Cardiac septum (tissue), 1 donor: ENCODE results near the gene XPNPEP2. TPM values are rescaled to one million over a fixed set of nuclear protein-coding genes. Genes with fewer than 3 reads are reported as not detected.

ENCODE experiments used
- DNase-seq: peaks from one replicate; pipeline ENCODE4 v3.0.0-alpha.2; 2020; ENCODE audit warnings: low spot score
- intact Hi-C: fragments of 100-400 bp; cut with DNase I; formaldehyde crosslinking; loops from one replicate; pipeline ENCODE4 v1.14.0; 2022
- total RNA-seq: library from RNA; stranded (reverse); fragmentation: NEBNext Ultra II Directional; extraction: Animal tissue kit (Norgen Biotek cat#: 25700); gene quantifications from one replicate; pipeline ENCODE4 v1.2.1, GENCODE V29; 2021
- donor health status: DM: no; HTN: no; CAD: no.

The XPNPEP2 gene
- total RNA-seq, 1 donor from 2014 or later, result 0.22 TPM

DNA sequence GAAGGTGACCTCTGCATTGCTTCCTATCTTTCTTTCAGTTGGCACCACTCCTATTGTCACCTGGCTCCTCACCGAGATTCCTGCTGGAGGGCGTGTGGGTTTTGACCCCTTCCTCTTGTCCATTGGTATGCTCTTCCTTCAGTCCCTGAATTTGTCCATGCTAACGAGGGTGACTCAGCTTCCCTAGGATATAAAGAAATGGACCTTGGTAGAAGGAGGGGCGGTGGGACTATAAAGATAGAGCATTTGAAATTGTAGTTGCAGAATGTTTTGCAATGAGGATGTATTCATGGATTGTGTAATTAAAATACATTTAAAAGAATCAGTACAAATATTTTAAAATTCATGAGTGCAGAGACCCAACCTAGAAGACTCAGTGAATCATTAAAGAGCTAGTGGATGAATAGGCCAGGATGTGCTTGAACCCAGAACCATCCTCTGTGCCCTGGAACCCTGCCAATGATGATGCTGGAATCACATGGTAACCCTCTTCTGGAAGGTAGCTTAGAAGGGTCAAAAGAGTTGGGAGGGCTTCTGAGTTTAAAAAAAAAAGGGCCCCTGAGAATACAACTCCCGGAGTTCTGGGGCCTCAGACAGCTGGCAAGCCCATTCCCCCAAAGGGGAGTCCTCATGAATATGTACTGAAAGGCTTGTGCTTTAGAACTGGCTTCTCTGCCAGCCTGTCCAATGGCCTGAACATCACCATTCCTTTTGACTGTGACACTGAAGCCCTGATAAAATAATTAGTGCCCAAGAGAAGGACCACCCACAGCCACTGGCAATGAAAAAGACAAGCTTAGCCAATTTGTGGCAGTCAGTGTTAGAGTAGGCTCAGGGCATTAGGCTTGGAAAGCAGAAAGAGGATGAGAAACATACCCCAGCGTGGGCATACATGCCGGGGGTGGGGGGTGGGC, 8.0 kb downstream of the XPNPEP2 start:
- intact Hi-C loops, result no loop called here
- peak; percentile 33 for DNase-seq

DNA sequence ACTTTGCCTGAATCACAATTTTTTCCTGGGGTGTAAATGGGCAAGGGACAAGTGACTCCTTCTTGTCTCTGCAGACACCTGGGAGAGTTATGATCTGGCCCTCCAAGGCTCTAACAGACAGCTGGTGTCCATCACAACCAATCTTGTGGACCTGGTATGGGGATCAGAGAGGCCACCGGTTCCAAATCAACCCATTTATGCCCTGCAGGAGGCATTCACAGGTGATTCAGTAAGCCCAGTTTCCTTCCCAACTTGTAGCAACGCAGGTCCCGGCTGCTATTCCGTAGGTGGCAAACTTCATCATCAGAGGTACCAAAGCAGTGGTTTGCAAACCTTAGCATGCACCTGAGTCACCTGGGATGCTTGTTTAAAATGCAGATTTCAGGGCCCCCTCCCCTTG, 8.8 kb downstream of the XPNPEP2 start:
- intact Hi-C loops, result no loop called here
- peak; percentile 19 for DNase-seq

DNA sequence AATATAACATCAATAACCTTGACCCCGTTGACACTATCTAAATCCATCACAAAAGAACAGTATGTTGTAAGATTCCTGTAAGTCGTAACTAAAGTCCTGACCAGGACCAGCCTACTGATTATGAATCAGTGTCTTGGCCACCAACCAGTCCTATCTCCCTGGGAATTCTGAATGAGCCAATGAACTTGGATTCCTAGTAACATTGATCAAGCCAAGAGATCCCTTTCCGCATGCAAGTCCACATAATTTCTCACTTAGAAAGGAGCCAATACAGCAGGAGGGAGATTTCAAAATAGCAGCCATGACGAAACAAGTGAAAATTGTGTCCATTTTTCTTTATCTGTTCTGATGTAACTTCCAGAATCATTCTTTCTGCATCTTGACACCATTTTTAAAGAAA, 9.5 kb downstream of the XPNPEP2 start:
- intact Hi-C loops, result no loop called here
- no peak for DNase-seq

DNA sequence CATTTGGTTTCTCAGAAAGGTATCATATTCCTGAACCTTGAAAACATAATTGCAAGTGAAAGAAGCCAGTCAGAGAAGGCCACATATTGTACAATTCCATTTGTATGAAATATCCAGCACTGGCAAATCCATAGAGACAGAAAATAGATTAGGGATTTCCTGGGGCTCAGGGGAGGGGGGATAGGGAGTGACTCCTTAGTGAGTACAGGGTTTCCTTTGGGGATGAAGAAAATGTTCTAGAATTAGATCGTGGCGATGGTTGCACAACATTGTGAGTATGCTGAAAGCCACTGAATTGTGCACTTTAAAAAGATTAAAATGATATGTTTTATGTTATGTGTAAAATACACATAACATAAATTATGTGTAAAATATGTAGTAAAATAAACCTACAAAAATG, 10.3 kb downstream of the XPNPEP2 start:
- no peak for DNase-seq
- intact Hi-C loops, result no loop called here

DNA sequence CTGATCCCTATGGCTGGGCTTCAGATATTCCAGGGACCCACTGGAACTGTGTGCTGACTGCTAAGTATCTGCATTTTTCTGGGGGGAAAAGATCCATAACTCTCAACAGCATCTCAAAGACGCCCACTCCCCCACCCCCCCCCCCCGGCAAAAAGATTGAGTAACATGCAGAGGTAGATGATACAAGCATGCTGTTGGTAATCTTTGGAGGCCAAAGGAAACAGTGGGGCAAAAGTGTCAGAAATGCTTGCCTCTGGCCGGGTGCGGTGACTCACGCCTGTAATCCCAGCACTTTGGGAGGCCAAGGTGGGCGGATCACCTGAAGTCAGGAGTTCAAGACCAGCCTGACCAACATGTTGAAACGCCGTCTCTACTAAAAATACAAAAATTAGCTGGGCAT, 12.2 kb downstream of the XPNPEP2 start:
- intact Hi-C loops, result no loop called here
- DNase-seq, result no peak

DNA sequence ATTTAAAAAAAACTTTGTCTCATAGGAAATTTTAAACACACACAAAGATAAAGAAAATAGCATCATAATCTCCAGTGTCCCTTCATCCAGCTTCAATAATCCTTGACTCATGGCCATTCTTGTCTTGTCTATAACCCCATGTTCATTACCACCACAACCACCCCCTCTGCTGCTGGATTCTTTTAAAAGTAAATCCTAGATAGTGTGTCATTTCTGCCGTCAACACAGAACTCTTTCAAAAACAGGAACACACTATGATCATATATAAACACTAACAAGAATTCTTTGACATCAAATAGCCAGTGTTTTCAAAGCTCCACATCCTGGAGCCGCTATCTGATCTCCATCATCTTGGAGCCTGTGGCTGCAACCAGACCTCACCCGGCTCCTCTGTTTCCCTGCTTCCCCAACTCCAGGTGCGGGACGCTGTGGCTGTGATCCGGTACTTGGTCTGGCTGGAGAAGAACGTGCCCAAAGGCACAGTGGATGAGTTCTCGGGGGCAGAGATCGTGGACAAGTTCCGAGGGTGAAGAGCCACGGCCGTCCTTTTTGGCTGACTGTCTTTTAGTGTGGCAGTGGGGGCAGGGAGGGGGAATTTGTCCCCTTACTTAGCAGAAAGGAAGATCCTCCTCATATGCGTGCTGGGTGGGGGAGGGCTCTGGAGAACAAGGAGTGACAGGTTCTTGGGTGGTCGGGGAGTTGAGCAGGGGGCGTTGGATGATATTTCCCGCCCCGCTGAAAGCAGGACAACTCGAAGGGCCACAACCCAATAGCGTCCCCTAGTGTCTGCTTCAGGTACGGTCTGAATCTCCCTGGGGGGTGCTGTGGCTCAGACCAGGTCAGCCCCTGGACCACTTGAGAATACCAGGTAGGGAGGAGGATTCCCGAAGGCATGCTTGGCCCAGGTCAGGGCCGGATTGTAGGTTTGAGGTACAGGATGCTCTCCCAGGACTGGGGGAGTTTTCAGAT, 15.6 kb downstream of the XPNPEP2 start:
- no peak for DNase-seq
- intact Hi-C loops, result no loop called here

DNA sequence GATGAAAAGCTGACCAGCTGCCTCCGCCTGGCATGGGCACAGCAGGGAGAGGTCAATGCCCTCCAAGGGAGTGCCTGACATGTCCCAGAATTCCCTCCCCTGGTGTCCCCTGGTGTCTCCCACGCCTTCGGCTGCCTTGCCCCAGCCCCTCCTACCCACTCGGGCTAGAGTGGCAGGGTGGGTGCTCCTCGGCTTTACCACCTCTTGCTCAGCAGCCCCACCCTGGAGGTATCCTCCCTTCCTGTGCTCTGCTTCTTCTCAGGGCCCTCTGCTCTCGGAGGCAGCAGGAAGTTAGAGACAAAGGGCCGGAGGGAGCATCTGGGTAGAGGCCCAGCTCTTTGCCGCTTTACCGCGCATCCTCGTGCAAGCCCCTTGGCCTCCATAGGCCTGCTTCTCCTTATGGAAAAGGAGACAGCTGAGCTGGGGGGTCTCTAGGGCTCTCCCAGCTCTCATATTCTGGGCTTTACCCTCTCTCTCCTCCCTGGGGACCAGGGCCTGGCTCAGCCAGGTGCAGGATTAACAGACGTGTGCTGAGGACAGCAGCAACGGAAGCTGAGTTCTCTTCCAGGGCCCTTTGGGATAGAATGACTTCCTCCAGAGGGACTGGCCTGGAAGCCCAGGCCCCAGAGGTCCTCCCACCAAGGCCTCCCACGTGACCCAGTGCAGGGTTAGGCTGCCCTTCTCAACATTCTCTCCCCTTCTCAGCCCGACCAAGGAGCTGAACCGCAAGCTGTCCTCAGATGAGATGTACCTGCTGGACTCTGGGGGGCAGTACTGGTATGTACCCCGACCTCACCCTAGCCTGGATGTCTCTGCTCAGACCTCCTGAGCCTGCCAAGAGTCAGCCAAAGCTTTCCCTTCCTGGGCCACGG, 17.2 kb downstream of the XPNPEP2 start:
- DNase-seq, result no peak
- intact Hi-C loops, result no loop called here

DNA sequence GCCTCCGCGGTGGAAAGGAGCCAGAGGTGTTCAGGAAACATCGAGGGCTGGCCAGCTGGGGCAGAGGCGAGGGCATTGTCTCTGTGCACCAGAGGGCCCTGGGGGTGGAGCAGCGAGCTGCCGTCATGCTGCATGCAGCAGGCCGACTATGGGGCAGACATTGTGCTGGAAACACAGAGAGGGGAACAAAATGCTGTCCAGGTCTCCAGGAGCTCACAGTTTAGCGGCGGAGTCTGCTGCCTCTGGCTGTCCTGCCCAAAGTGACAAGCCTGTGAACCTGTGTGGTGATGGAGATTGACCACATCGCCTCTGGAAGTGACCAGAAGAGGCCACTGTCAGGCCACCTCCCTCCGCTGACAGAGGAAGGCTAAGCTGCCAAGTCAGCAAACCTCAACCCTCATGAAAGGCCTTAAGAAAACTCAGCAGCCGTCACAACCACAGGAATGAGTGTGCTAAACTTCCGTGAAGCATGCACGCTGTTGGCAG, 20.8 kb downstream of the XPNPEP2 start:
- intact Hi-C loops, result no loop called here

DNA sequence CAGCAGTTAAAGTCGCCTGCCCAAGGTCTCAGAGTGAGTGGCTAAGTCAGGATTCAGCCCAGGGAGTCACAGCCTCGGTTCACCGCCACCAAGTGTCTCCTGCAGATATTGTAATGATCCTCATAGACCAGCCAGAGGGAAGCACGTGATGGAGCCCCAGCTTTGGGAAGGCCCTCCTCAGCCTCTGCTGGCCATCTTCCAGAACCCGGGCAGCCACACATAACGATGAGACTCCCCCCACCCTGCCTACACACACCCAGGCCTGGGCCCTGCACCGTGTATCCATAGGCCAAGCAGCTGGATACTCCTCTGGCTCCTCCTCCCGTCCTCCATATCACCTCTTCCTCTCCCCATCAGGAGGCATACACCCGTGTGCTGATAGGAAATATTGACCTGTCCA, 21.4 kb downstream of the XPNPEP2 start:
- no peak for DNase-seq
- intact Hi-C loops, result no loop called here

More for the DNA sequence above, 20.8 kb downstream of the XPNPEP2 start:
- DNase-seq, result peak; percentile 80

DNA sequence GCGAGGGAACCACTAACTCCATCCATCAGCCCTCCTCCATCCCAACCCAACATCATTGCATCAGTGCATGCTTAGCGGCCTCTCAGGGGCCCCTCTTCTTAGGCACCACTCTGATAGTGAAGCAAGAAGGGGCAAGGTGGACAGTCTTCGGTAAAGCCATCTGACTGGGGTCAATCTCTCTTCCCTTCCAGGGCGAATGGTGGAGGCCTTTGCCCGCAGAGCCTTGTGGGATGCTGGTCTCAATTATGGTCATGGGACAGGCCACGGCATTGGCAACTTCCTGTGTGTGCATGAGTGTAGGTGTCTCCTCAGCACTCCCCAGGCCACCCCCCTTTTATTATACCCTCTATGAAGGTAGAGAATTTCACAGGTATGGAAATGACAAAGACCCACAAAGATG, 22.2 kb downstream of the XPNPEP2 start:
- no peak for DNase-seq
- intact Hi-C loops, result no loop called here

DNA sequence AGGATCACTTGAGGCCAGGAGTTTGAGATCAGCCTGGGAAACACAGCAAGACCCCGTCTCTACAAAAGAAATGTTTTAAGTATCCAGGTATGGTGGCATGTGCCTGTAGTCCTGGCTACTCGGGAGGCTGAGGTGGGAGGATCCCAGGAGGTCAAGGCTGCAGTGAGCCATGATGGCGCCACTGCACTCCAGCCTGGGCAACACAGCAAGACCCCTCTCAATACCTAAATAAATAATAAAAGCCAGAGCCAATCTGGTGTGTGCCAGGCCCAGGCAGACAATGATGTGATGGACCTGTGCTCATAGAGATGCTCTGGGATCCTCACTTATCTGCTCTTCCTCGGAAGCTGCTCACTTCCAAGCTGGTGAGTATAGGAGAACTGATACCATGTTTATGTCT, 22.8 kb downstream of the XPNPEP2 start:
- intact Hi-C loops, result no loop called here
- DNase-seq, result no peak

DNA sequence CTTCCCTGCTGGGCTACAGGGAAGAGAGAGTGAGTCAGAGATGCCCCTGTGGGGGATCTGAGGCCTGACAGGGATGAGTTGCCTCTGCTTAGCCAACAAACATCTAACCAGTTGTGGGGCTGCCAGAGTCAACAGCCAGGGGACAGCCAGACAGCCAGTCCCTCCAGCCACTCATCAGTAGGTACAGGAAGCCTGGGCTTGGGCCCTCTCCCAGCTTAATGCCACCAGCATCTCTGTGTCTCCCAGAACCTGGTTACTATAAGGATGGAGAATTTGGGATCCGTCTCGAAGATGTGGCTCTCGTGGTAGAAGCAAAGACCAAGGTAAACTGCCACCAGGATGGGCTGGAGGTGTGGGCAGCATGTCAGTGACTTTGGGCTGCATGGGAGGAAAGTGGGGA, 23.7 kb downstream of the XPNPEP2 start:
- intact Hi-C loops, result no loop called here
- no peak for DNase-seq

DNA sequence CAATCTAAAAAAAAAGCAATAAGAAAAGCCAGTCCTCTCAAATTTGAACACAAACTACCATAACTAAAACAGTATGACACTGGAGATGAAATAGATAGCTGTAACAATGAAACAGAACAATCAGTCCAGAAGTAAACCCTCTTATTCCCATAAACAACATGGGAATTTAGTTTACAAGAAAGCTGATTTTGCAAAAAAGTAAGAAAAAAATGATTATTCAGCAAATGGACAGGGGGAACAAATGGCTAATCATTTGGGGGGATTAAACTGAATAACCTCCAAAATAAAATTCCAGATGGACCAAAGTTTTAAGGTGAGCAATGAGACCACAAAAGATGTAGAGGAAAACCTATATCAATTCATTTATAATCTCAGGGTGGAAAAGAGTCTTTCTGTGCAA, 24.9 kb downstream of the XPNPEP2 start:
- no peak for DNase-seq
- intact Hi-C loops, result no loop called here

DNA sequence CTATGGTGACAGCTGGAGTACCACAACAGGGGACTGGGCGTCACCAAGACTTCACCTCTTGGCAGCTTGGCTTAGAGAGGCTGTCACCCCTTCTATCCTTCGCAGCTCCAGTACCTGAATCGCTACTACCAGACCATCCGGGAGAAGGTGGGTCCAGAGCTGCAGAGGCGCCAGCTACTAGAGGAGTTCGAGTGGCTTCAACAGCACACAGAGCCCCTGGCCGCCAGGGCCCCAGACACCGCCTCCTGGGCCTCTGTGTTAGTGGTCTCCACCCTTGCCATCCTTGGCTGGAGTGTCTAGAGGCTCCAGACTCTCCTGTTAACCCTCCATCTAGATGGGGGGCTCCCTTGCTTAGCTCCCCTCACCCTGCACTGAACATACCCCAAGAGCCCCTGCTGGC, 29.4 kb downstream of the XPNPEP2 start:
- intact Hi-C loops, result no loop called here
- DNase-seq, result no peak

DNA sequence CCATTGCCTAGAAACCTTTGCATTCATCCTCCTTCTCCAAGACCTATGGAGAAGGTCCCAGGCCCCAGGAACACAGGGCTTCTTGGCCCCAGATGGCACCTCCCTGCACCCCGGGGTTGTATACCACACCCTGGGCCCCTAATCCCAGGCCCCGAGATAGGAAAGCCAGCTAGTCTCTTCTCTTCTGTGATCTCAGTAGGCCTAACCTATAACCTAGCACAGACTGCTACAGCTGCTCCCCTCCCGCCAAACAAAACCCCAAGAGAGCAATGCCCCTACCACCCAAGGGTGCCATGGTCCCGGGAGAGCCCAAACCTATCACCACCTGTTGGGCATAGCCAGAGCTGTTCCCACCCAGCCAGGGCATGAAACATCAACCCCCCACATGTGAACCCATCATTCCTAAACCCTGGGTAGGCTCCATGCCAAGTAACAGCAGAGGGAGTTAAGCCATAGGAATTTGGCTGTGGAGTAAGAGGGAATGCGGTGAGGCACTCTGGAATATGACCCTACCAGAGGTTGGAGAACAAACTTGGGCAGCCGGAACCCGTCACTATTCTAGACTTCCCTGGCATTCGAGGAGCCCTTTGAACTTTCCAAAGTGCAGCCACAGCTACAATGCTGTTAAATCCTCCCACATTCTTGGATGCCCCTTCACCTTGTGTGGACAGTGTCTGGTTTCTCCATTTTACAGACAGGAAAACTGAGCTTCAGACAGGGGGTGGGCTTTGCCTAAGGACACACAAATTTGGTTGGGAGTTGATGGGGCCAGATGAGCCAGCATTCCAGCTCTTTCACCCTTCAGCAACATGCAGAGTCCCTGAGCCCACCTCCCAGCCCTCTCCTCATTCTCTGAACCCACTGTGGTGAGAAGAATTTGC, 30.0 kb downstream of the XPNPEP2 start:
- no peak for DNase-seq
- intact Hi-C loops, result no loop called here

DNA sequence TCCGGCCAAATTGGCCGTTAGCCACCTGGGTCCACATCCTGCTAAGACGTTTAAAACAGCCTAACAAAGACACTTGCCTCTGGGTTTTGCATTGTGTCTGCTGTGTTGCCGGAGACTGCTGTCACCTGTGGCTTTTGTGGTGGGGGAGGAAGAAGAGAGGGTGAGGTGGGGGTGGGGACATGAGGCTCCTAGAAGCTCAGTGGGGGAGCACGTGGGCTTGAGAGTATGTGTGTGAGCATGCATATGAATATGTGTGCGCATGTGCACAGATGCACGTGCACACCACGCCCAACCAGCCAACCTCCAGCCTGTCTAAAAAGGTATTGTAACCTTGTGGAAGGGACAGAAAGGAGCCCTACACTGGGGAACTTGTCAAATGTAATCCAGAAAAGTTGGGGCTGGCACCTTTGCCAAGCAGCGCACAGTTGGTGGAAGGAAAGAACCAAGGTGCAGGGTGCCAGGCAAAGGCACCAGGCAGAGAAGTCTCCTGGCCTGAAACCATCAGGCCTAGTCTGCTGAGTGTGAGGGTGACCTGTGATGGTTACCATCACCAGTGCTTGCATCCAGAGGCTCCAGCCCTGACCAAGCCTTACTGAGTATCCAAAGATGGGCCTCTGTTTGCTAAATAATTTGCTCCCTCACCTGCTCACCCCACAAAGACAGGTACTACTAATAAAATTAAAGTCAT, 30.8 kb downstream of the XPNPEP2 start:
- intact Hi-C loops, result no loop called here
- no peak for DNase-seq

DNA sequence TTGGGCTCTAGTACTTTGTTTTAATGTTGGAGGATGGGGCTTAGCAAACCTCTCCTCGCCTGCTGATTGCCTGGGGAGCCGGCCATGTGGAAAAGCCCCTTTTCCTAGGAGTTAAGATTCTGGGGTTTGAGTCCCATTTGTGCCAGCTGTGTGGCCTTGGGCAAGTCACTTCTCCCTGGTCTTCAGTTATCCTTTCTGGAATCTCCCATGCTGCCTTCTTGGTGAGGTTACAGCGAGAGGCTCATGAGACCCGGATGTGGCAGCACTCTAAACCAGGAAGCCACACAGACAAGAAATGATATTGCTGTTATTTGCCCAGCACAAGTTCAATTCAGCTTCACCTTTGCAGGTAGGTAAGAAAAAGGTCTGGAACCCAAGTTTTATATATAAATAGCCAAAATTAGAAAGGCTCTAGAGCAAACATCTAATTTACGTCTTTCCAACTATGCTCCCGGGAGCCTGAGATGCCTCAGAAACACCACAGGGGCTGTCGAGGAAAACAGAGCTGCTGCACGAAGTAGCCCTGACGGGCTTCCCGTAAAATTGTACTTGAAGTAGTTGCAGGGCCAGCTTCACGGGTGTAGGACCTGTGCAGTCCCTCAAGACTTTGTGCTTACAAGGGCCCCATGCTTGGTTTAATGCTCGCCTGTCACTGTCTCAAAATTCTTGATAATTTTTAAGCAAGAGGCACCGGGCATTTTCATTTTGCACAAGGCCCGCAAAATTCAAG, 32.7 kb downstream of the XPNPEP2 start:
- no peak for DNase-seq
- intact Hi-C loops, result no loop called here
